AG09309 (cell line): ENCODE data around the gene MCTP1.

Source experiments
- DNase-seq: peaks from one replicate; pipeline ENCODE4 v3.0.0-alpha.2; 2010; ENCODE audit warnings: low read depth
- H3K4me3 ChIP-seq: 2 replicates; pipeline ENCODE4 v1.5.1; 2011; ENCODE audit warnings: mild to moderate bottlenecking, low read depth, low read length, moderate library complexity; ENCODE audit not compliant: control insufficient read depth
- TF ChIP-seq, protein P1 (sequence below): IDR thresholded peaks from 2 replicates; pipeline ENCODE4 v1.5.1; 2011; ENCODE audit warnings: mild to moderate bottlenecking, low read depth, low read length, inconsistent platforms; ENCODE audit not compliant: insufficient read depth, control insufficient read depth; ENCODE audit errors: missing control alignments

The MCTP1 gene

GRCh38 chr5:94698197-94698596 lies 586.7 kb downstream of the MCTP1 start:
- TF ChIP-seq, protein P1, sequence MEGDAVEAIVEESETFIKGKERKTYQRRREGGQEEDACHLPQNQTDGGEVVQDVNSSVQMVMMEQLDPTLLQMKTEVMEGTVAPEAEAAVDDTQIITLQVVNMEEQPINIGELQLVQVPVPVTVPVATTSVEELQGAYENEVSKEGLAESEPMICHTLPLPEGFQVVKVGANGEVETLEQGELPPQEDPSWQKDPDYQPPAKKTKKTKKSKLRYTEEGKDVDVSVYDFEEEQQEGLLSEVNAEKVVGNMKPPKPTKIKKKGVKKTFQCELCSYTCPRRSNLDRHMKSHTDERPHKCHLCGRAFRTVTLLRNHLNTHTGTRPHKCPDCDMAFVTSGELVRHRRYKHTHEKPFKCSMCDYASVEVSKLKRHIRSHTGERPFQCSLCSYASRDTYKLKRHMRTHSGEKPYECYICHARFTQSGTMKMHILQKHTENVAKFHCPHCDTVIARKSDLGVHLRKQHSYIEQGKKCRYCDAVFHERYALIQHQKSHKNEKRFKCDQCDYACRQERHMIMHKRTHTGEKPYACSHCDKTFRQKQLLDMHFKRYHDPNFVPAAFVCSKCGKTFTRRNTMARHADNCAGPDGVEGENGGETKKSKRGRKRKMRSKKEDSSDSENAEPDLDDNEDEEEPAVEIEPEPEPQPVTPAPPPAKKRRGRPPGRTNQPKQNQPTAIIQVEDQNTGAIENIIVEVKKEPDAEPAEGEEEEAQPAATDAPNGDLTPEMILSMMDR: no peak
- no peak for DNase-seq
- no peak overlapping the region for H3K4me3 ChIP-seq

- no peak overlapping the region for H3K4me3 ChIP-seq
- TF ChIP-seq, protein P1: no peak
- peak; percentile 33 for DNase-seq
Observed at GRCh38 chr5:94694671-94695070, 590.2 kb downstream of the MCTP1 start.

DNA sequence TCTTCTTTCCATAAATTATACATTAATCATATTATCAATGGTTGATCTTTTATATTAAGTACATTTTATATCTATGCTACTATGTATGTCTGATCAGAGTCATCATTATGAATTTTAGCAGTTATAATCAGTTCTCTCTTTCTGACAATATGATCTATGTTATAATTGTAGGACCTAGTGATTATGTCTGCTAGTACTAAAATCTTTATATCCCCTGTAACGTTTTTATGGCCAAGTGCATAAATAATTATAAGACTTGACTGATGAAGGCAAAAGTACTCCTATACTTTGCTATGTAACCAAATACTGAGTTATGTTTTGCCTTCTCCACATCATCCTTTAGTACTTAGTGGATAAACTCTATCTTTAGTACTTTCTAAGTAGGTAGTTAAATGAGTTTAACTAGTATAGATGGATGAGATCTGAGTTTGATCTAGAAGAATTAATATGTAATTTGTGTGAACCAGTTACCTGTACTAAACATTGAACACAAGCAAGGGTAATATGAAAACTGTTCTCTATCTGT lies 591.0 kb downstream of the MCTP1 start:
- no peak for DNase-seq
- TF ChIP-seq, protein P1: no peak
- H3K4me3 ChIP-seq: no peak overlapping the region

- peak; percentile 84 for DNase-seq
- TF ChIP-seq, protein P1: peak; percentile 18
Observed at GRCh38 chr5:94693043-94693822, 591.7 kb downstream of the MCTP1 start.

DNA sequence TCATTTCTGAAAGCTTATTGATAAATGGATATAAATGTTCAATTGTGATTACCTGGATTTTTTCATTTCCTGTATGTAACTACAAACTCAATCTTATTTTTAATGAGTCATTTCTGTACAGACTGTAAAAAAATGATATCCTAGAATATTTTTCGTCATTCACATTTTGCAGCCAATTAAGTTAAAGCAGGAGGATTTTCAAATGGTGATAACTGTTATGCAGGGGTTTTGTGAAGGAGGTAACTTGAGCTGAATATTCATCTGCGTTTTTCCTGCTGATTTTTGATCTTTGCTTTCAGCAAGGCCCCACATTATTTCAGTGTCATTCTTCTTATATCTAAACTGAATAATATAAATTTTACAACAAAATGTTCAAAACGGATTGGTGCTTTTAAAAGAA lies 592.3 kb downstream of the MCTP1 start:
- H3K4me3 ChIP-seq: no peak overlapping the region
- TF ChIP-seq, protein P1: no peak
- DNase-seq: no peak

More at GRCh38 chr5:94693043-94693822, 591.7 kb downstream of the MCTP1 start:
- no peak overlapping the region for H3K4me3 ChIP-seq

DNA sequence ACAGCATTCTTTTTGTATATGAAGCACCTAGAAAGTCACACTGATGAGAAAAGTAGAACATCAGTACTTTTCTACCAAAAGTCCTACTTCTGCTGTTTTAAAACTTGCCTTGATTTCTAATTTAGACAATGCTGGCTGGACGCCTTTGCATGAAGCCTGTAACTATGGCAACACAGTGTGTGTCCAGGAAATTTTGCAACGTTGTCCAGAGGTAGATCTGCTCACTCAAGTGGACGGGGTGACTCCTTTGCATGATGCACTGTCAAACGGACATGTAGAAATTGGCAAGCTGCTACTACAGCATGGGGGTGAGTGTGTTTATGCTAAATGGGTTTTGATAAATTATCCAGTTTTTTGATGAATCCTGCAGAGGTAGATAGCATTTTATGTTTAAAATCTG lies 592.9 kb downstream of the MCTP1 start:
- TF ChIP-seq, protein P1: no peak
- peak; percentile 16 for DNase-seq
- H3K4me3 ChIP-seq: no peak overlapping the region
